SHP77 (cell line): Measurements from ENCODE around the gene IFNG.

Source experiments
- DNase-seq, 2 experiments: peaks; one replicate each; lab custom pipeline; 2025; lab: John Stamatoyannopoulos, UW

Gene IFNG

GRCh38 chr12:68166317-68166831, 6.8 kb upstream of the IFNG start:
- no peak for DNase-seq

- no peak for DNase-seq
These were observed 4.1 kb upstream of the IFNG start for GRCh38 chr12:68163560-68164081.

DNA sequence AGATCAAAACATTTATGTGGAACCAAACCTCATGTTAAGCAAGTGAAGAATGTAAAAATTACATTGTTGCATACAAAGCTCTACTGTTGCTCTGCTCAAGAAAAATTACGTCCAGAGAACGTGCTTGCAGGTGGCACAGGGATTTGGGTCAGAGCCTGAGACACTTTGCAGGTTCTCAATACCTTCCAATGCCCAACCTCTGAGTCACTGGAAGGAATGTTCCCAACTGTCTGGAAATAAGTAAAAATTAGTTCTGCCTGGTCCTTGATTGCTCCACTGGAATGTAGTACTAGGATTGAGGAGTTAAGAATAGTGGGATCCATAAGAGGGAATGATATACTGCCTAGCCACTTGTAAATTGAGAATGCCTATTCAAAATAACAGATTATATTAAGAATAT, 2.8 kb upstream of the IFNG start:
- DNase-seq: no peak

GRCh38 chr12:68158432-68158831, 1.1 kb downstream of the IFNG start:
- DNase-seq: no peak

DNA sequence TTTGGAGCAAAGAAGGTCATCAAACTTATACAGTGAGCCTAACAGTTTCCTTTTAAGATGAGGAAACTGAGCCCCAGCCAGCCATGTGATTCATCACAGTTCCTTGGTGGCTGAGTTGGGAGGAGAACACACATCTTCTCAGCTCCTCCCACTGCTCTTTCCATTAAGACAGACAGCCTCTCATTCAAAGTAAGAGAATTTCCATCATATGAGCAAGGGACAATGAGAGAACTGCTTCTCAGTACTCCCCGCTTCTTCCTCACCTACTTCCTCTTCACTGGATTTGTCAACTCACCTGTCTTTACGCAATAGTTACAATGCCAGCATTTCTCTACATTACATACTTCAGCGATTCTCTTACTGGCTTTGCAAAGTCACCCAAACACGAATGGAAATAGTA, 2.2 kb downstream of the IFNG start:
- no peak for DNase-seq

DNA sequence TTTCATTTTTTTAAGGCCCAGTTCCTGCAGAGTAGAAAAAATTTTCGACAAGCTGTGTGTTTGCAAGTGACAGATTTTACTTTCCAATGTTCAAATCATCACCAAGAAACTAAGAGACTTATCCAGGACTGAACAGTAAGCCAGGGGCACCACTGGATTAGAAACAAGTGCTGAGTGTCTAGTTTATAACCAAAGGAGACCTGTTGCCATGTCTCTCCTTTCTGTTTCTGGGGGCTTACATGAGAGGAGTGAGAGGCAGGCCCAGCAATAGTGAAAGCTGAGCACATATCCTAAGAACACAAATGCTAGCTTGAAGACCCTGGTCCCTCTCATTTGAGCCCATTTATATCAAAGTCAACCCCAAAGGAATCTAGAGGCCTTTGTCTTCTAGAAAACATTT, 2.9 kb downstream of the IFNG start:
- no peak for DNase-seq

DNA sequence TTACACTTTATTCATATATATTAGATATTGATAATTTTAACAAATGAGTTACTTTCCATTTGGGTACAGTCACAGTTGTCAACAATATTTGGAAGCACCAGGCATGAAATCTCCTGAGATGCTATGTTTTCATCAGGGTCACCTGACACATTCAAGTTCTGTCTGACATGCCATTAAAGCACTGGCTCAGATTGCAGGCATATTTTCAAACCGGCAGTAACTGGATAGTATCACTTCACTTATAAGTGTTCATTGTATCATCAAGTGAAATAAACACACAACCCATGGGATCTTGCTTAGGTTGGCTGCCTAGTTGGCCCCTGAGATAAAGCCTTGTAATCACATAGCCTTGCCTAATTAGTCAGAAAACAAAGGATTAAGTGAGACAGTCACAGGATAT, 4.8 kb downstream of the IFNG start:
- no peak for DNase-seq

DNA sequence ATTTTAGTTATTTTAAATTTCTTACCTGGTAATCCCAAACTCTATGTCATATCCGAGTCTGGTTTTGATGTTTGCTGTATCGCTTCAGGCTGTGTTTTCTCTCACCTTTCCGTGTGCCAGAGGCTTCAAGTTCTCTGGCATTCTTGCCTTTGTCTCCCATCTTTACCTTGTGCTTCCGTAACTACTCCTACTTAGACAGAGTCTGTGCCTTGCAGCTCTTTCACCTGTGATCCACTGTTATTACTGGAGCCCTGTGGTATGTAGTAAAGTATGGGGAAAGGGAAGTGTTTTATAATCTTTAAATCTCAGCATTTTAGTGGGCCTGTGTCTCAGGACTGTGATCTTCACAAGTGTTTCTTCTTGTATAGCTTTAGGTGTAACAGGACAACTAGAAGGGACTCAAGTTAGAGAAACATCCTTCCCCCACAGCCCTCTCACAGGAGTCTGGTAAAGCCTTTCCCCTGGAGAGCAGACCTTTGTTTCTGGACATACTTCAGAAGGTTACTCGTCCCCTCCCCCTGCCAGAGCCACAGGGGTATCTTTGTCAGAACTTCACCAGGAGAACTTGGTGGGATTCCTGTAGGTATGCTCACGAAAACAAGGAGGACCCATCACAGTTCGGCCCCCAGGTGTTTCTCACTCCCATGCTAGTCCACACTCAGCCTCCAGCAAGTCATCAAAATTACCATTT, 11.1 kb downstream of the IFNG start:
- DNase-seq: no peak

- DNase-seq: no peak
These were observed 19.0 kb downstream of the IFNG start for GRCh38 chr12:68140556-68140955.

DNA sequence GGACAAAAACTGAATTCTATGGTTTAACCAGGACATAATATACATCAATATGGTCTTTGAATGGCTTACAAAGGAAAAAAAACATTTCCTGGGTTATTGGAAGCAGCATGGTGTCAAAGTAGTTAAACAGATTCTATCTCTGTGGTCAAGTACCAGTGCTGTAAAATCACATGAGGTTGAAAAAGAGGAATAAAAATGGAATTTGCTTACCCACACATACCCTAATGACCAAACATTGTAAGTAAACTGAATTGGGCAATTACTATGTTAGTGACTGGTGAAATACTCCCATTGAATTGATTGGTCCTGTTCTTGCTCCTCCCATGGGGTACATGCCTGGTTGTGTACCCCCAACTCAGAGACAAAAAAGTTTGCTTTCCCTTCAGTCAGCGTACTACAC, 19.6 kb downstream of the IFNG start:
- no peak for DNase-seq

GRCh38 chr12:68139001-68139400, 20.5 kb downstream of the IFNG start:
- no peak for DNase-seq

GRCh38 chr12:68138480-68138879, 21.1 kb downstream of the IFNG start:
- DNase-seq: no peak

DNA sequence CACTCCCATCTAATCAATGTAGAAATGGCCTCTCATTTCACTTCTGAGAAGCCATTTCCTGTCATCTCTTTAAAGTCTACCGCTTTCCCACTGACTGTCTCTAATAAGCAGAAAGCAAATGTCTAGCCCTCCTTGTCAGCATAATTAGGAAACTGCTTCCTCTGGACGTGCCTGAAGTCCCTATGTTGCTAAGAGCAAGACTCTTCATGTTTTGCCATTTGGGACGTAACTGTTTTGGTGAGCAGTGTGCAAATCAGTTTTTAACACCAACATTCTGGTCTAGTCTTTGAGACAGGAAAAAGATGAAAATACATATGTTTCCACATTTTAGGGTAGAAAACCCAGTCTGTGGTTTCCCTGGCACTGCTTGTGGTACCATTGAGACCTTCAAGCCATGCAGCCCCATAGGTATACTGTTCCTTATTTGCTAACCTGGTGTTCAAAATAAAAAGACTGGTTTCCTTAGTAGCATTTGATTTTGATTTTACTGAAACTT, 22.2 kb downstream of the IFNG start:
- no peak for DNase-seq

- no peak for DNase-seq
These were observed 24.0 kb downstream of the IFNG start for GRCh38 chr12:68135520-68135919.

- DNase-seq: no peak
These were observed 27.6 kb downstream of the IFNG start for GRCh38 chr12:68131867-68132414.

GRCh38 chr12:68129979-68130378, 29.6 kb downstream of the IFNG start:
- DNase-seq: no peak

GRCh38 chr12:68122236-68122920, 37.2 kb downstream of the IFNG start:
- DNase-seq: no peak

DNA sequence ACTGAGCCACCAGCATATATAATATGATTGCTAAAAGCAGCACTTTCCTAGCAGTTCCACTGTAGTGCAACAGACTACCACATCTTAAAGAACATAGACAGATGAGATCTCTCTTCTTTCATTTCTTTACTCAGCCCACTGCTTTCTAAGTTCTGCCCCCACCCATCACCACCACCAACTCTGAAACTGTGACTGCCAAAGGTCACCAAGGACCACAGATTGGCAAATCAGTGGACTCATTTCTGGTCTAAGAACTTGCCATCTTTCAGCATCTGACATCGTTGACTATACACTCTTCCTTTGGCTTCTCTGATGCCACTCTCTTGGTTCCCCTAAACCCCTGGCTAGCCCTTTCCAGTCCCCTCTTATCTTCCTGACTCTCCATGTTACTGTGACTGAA, 38.4 kb downstream of the IFNG start:
- DNase-seq: no peak

- DNase-seq: peak; percentile 67 to 80
These were observed 39.8 kb downstream of the IFNG start for GRCh38 chr12:68119724-68120211.

DNA sequence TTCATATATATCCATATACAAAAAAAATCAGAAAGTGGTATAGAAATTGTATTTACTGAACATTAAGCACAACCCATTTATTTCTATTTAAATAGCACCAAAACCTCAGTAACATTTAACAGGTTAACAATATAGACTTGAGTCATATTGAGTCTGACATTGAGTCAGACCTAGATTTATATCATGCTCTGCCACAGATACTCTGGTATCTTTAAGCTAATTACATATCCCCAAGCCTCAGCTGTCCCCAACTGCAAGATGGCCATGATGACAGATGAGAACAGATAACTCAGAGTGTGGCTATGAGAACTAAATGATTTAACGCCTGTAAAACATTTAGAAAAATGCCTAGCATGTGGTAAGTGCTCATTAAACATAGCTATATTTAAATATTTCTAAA, 40.3 kb downstream of the IFNG start:
- no peak for DNase-seq

DNA sequence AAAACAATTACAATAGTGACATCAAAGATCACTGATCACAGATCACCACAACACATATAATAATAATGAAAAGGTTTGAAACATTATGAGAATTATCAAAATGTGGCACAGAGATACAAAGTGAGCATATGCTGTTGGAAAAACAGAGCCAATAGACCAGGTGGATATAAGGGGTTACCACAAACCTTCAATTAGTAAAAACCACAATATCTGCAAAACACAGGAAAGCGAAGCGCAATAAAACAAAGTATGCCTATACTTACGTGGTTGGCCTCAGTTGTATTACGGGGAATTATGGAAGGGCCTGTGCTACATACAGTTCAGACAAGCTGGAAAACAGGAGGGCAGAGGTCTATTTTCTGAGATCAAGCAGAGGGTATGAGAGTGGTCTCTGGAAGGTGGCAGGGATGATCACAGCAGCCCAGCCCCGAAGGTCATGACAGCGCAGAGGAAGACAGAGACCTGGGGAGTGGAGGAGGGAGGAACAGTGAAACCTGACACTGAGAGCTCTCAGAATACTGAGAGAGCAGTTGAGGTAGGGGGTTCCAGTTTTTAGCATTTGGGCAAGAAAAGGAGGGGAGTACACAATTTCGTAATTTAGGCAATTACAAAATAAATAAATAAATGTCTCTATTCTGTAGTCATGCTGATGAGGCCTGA, 41.3 kb downstream of the IFNG start:
- DNase-seq: no peak

- no peak for DNase-seq
These were observed 41.9 kb downstream of the IFNG start for GRCh38 chr12:68117661-68118060.
